GM18511 (cell line): ENCODE measurements around the gene YWHAQ.

Experiments used
- ATAC-seq: cut with Tn5 transposase; IDR thresholded peaks from one replicate; pipeline ENCODE4 v1.9.1; 2021; ENCODE audit warnings: mild to moderate bottlenecking, moderate library complexity; ENCODE audit not compliant: unreplicated experiment

Gene YWHAQ

DNA sequence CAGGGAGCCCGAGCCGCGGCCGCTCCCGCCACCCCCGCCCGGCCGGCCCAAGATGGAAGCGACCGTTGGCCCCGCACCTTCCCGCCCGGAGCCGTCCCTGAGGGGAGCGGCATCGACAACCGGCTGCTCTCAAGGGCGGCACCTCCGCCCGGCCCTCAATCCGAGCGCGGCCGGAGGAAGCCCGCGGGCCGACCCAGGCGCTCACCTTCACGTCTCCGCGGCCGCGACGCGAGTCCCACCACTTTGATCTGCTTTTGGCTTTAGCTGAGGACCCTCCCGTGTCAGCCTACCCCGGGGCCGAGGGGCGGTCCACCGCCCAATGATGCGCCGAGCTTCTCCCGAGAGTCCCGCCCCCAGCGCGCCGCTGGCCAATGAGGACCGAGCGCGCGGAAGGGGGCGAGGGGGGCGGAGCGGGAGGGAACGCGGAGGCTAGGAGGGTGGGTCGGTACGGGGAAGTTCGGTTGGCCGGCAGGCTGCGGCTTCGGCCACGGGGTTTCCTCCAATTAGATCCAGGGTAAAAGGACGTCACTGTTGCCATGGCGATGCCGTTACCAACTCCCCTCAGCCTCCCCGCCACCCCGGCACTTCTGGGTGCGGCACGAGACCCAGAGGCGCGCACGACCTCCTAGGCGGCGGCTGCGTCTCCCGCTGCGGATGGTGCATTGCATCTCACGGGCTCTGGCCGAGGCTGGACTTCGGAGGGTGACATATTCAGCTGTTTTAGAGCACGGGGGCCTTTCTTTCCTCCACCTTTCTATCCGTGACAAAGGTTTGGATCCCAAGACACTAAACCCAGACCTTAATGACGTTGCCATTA is at the start of gene YWHAQ:
Gene YWHAQ, minus strand, starts transcription at position 262 of the 817 bp plus-strand sequence. CDS start 545 bp downstream, outside the sequence.
- ATAC-seq, result peak; percentile 91

DNA sequence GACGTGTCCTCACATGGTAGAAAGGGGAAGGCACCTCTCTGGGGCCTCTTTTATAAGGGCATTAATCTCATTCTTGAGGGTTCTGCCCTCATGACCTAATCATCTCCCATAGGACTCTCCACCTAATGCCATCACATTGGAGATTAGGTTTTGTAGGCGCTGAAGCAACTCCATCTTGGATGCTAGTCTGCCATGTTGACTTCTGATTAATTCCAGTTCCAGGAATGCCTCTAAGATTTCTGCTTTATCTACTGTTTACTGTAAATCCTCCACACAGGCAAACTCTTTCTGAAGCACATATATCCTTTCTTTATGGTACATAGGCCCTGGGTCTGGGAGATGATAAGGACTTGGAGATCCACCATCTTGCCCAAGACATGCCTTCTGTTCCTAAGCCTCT is 49.3 kb upstream of the YWHAQ start:
- no peak for ATAC-seq

DNA sequence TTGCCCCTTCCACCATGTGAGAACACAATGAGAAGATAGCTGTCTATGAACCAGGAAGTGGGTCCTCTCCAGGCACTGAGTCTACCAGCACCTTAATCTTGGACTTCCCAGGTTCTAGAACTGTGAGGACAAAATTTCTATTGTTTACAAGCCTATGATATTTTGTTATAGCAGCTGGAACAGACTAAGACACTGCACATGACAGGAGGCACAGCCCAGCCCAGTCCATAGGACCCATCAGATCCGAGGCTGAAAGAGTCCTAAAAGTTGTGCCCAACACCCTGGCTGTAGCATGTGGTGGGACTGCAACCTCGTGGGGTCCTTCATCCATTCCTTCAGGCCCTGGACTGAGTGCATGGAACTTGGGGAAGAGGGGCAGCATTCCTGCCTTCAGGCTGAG is 48.4 kb upstream of the YWHAQ start:
- ATAC-seq, result no peak

DNA sequence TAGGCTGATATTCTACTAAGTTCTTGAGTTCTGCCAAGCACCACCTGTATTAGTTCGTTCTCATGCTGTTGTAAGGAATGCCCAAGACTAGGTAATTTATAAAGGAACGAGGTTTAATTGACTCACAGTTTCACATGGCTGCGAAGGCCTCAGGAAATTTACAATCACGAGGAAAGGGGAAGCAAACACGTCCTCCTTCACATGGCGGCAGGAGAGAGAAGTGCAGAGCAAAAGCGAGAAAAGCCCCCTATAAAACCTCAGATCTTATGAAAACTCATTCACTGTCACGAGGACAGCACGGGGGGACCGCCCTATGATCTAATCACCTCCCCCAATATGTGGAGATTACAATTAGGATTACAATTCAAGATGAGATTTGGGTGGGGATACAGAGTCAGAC is 47.7 kb upstream of the YWHAQ start:
- no peak for ATAC-seq

DNA sequence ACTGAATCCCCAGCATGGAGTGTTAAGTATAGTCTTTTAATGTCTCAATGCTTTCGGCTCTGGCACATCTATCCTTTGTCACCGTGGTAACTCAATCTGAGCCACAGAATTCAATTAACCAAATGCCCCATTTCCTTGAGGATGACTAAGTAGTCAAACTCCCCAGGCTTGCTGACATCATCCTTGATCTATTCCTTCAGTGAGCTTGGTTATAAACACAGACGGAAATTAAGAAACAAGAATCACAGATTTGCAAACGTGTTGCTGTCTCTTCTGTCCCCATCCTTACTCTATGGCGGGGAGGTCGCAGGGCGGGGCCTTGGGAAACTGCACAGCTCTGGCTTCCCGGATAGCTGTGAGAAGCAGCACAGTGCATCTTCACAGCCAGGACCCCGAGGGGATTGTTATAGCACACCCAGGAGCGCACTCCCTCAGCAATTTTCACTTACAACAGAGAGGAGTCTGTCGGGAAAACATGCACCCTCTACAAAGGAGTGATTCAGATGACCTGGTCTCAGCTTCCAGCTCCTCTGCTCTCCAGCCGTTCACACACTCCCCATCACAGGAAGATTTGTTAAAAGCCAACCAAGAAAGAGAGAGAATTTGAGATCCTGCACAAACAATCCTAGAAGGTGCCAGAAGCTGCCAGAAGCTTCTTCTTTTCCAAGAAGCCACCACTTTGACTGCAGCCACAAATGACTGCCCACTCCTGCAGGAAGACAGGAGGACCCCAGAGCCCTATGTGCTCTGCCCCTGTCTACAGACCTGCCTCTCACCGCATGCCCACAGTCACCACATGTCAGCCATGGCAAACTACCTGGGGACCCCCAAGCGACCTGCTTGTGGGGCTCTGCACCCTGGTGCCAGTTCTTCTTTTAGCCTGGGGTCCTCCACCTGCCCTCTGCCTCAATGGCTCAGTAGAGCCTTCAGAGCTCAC is 44.9 kb upstream of the YWHAQ start:
- ATAC-seq, result no peak

DNA sequence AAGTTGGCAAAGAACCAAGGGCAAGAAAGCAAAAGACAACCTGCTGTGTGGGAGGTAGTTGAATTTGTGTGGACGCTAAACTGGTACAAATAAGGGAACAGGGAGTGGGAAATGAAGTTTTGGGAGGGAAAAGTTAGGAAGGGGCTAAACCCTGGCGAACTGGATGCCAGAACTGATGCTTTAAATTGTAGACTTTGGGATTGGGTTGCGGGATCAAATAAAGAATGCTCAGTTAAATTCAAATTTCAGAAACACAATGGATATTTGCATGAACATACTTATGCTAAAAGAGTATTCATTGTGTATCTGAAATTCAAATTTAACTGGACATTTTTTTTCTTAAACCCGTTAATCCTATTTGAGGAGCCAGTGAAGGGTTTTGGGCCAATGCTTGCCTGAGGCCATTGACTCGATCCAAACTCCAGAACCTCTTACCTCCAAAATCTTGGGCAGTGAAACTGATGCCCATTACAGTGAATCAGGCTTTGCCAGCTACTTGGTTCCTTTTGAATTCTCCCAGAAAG is 44.2 kb upstream of the YWHAQ start:
- no peak for ATAC-seq

DNA sequence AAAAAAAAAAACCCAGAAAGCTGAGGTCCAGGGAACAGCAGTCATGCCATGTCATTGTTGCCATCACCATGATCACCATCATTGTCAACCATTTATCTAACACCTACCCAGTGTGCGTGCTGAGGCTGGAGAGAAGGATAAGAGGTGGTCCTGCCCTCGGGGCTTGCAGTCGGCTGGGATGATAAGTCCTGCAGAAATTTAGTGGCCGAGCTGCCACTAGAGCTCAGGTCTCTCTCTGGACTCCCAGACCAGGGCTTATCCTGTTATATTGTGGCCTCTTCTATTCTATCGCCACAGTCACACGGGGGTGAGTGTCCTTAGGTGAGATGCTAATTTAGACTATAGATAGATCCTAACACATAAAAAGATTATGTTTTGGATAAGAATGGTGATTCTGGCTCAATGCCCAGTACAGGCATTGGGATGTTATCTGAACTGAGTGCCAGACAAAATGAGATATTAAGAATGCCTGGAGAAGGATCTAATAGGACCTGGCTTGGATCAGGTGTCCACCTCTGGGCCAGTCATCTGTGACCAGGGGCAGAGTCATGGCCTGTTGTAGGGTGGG is 43.2 kb upstream of the YWHAQ start:
- no peak for ATAC-seq

DNA sequence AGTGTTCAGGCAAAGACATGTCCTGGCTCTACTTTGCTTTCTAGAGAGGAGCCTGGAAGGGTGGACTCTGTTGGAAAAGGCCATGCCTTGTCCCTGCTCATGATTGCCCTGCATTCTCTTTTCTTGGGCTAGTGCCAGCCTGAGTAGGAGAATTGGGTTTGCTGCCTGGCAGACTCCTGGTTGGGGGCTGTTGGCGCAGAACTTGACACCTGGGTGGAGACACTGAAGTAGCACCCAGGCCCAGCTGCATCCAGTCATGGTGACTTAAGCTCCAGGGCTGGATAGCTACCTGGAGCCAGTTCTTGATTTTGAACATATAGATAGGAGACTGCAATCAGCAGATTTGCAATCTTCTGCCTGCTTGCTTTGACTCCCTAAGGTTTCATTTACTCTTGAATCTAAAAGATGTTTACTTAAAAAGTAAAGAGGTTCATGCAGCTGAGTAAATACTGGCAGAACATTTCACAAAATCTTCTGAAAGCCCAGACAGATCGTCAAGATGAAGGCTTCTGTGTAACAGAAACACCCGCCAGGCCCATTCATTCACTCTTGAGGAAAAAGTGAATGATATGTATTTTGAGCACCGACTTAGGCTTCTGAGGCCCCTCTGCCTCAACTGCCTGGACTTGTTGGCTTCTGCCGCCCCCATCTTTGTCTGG is 38.0 kb upstream of the YWHAQ start:
- ATAC-seq, result no peak

DNA sequence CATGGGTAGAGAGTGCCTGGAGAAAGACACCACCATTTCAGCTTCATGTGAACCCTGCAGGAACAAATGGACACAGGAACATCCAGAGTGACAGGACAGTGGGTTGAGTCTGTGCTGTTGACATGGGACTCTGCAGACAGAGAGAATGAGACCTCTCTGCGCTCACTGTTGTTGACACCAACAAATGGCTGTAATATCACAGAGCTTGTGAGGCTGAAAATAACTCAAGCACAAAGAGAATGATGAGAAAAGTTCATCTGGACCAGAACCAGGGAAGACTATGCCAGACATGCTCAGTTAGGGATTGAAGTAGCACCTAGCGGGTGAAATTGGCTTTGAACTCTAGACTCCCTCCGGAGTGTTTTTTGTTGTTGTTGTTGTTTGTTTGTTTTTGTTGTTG is 37.0 kb upstream of the YWHAQ start:
- no peak for ATAC-seq

DNA sequence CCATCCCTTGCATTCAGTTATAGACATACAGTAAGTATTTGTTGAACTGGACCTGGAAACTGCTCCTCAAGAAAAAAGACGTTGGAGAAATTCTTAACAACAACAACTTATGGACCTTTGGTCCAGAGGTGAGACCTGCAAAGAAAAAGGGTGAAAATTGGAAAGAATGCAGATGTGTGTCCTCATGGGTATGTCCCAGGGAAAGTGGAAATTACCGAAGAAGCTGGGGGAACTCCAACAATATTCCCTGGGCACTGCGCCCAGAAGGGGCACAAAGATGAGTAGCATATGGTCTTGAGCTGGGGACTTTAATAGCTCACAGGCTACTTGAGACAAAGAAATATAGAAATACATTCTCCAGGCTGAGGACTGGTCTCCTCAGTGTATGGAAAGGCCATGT is 35.5 kb upstream of the YWHAQ start:
- no peak for ATAC-seq

DNA sequence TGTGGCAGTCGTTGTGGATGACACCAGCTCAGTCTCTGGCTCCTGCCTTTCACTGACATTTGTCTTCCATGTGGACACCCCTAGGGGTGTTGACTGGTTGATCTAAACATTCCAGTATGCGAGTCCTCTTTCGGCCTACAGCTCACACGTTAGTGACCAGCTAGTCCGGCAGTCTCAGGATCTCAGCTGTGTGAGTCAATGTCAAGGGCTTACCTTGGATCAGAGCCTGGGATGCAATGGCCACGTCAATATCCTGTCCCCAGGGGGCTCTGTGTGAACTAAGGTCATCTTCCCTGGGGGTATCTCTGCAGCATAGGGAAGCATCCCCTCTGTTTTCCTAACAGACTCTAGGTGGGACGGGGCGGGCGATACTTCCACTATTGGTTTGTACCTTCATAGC is 35.1 kb upstream of the YWHAQ start:
- no peak for ATAC-seq

DNA sequence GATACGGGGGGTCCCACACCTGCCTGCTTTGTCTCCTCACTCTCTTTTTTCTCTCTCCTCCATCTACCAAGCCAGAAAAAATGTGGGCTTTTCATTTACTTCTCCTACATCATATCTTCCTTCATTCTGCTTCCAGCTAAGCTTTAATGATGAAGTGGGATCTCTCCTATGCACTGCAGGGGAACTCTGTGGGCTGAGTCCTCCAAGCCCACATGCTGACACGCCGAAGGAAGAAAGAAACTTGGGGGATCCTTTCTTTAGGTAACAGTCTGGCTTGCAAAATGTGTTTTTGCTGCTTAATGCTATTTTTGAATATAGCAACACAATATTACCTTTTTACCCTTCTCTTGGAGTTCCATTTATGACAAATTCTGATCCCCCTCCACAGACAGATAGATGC is 33.6 kb upstream of the YWHAQ start:
- ATAC-seq, result no peak

DNA sequence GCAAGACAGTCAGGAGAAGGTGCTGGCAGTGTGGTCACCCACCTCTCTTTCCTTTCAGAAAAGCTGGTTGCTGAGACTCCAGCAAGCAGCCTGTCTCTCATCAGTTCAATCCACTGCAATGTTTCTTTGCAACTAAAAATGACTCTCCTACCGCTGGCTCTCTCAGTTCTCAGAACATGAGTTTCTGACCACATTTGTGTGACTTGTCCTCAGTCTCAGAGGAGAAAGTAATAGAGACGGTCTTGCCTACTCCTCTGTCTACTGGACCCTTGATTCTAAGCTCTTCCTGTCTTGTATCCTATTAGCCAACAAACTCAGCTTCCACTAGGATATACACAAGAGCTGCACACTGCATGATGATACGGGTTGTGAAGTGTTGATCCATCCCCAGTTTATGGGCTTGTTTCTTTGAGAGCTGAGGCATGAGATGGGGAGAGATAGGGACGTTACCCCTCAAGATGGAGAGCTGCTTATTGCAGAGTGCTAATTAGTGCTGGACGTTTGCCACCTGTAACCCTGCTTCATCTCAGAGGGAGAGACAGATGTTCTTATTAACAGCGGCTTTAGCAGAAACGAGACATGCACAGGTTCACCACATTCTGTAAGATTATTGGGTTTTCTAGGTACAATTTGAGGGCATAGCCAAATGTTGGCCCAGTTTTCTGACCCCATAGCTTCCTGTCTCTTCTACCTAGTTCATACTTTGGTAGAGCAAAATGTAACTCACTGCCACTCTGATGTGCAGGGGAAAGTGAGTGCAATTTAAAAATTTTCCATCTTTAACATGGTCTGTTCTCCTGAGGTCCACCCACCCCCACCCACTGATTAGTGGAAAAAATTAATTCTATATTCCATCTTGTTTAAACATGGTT is 32.4 kb upstream of the YWHAQ start:
- ATAC-seq, result peak; percentile 81

DNA sequence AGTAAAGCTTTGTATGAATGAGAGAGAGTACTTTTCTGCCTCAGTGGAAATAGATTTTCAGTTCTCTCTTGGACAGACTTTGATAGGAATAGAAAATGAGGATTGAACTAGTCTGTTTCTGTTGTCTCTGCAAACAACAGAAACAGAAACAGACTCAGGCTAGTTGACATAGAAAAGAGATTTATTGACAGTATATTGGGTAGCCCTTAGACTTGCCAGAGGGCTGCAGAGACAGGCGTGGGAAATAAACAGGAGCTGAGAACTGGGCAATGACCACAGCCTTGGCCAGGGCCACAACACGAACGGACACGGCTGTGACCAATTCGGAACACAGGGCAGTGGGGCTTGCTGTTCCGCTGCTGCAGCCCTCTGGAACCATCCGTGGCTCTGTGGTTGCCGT is 30.5 kb upstream of the YWHAQ start:
- no peak for ATAC-seq

DNA sequence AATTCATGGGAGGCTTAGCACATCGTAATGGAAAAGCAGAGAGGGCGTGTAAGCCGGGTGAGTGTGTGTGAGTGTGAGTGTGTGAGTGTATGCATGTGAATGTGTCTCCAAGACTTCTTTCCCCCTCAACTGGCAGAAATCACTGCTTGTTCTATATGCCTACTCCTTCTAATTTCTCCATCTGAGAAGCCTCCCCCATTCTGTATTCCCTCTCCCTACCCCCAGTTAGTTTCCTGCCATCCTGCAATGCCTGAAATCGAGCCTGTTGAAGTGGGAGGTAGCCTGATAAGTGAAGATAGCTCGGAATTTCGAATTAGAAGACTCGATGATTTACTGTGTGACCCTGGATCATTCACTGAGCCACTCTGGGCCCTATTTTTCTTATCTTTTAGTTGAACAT is 30.0 kb upstream of the YWHAQ start:
- no peak for ATAC-seq

DNA sequence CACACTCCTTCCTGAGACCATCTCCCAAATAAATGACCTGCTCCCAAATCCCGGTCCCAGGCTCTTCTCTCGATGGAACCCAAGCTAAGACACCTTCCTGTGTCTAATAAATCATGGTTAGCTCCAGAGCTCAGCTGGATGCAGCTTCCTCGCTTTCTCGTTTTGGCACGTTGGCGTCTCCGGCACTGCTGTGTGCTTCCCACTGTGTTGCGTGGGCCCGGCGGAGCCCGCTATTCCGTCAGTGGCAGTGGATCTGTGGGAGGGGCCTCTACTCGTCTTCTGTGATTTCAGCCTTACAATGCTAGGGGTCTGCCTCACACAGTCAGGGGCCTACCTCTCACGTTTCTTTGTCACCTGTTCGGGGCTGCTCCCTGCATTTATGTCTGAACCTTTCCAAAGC is 29.4 kb upstream of the YWHAQ start:
- no peak for ATAC-seq

DNA sequence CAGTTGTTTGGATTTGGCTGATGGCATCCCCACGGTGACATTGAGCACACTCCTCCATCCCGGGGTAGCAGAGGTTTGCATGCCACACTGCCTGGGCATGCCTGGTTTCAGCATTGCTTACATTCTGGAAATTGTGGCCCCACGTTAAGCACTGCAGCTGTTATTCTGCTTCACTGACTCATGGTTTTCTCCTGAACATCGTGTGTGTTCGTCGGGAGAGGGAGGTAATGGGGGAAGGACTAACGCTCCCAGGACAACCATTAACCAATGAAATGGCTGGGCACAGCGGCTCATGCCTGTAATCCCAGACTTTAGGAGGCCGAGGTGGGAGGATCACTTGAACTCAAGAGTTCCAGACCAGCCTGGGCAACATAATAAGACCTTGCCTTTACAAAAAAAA is 28.2 kb upstream of the YWHAQ start:
- no peak for ATAC-seq

DNA sequence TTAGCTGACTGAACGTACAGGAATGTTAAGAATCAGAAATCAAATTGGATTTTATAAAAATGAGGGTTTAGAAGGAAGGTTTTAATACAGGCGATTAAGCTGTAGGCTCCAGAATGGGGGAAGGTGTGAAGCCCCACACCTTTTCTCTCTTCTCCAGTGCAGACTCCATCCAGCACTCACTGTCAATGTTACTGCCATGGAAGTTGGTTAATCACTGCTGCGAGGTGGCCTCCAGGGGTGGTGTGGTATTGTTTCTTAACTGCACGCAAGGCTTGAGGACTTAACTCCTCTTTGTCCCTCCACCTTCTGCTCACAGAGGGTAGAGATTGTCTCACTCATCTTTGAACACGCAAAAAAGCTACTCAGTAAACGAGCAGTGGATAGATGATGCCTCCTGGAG is 26.9 kb upstream of the YWHAQ start:
- ATAC-seq, result no peak

DNA sequence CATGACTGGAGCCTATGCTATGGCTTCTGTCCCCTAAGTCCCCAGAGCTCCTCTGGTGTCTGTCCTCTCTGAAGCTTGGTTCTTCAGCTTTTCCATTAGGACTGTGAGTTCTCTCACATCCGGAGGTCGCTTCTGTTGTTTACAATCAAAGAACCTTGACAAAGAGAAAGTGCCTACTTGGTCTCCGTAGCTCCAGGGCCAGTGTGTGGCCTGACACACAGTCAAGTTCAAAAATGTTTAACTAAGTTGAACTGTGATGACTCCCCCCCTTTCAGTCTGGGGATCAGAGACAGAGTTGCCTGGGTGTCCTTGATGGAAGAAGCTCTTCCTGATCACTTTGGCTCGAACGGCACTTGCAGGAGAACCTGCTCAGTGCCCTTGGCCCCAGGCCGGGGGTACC is 26.3 kb upstream of the YWHAQ start:
- ATAC-seq, result no peak

DNA sequence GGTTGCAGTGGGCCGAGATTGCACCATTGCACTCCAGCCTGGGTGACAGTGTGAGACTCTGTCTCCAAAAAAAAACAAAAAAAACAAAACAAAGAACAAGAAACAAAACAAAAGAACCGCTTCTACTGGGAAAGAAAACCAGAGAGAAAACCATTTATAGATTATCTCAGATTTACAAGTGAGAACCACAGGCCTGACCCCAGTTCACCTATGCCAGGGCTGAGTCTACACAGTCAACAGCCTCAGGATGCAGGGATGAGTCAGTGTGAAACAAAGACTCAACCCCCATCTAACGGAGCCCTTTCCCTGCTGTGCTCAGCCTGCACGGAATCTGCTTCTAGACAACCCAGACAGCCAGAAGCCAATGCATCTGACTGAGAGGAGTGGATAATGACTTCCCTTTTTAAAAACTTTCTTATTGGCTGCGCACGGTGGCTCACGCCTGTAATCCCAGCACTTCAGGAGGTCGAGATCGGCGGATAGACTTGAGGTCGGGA is 25.5 kb upstream of the YWHAQ start:
- ATAC-seq, result peak; percentile 78
